OCI-LY1 (cell line): ENCODE data around the gene HDAC10.

Experiments
- CTCF ChIP-seq: fragments of 200-600 bp; sonication (generic), shearing (Covaris generic); IDR thresholded peaks from 2 replicates; pipeline ENCODE4 v1.5.1; 2017; ENCODE audit warnings: mild to moderate bottlenecking, antibody characterized with exemption, low read length, moderate library complexity, mixed read lengths
- EZH2 ChIP-seq: fragments of 200-600 bp; sonication (generic), shearing (Covaris generic); IDR thresholded peaks from 2 replicates; pipeline ENCODE4 v1.8.0; 2017; ENCODE audit warnings: borderline replicate concordance, mixed run types, mild to moderate bottlenecking, antibody characterized with exemption, low read length, moderate library complexity, mixed read lengths

- TF ChIP-seq CTCF: 0 out of 2 replicates have a peak, but pooled peaks have one; percentile 5
- TF ChIP-seq EZH2: no peak
Observed at GRCh38 chr22:50196256-50196655, 54.8 kb downstream of the HDAC10 start.
